GM12878 (cell line): ENCODE measurements around the gene TMEM132D. TPM values are rescaled to one million over a fixed set of nuclear protein-coding genes. Genes with fewer than 3 reads are reported as not detected.

Experiments
- ATAC-seq: fragments of 200-7000 bp; cut with Tn5 transposase; 3 replicates; pipeline ENCODE4 v1.9.1; 2020; ENCODE audit warnings: mild to moderate bottlenecking, moderate library complexity
- BruUV-seq: library from RNA; stranded (reverse); fragments of 400-500 nt; replicated peaks from 2 replicates; lab custom pipeline; 2021; lab: Mats Ljungman, UMichigan
- CTCF ChIA-PET: fragments of 300-600 bp; sonication (Branson Sonifier 250); formaldehyde crosslinking; extraction: SDS; loops from one replicate; lab custom pipeline; 2021; ENCODE audit warnings: inconsistent platforms; lab: Yijun Ruan, JAX
- POLR2A ChIA-PET: fragments of 350-600 bp; formaldehyde crosslinking; extraction: SDS; loops from one replicate; lab custom pipeline; 2021; ENCODE audit warnings: inconsistent platforms; lab: Charles Lee
- RAD21 ChIA-PET: fragments of 300-600 bp; sonication (Branson Sonifier 250); formaldehyde crosslinking; loops from one replicate; lab custom pipeline; 2023; ENCODE audit warnings: antibody characterized with exemption; ENCODE audit not compliant: unreplicated experiment; lab: Charles Lee
- SMC1A ChIA-PET: fragments of 300-600 bp; sonication (Branson Sonifier 250); formaldehyde crosslinking; loops from one replicate; lab custom pipeline; 2023; ENCODE audit not compliant: unreplicated experiment, uncharacterized antibody; lab: Charles Lee
- DNase-seq: peaks from one replicate; pipeline ENCODE4 v3.0.0-alpha.2; 2011; ENCODE audit warnings: low read depth, low spot score
- FAIRE-seq: peaks from 3 replicates; lab custom pipeline; 2011; peaks lifted over from hg19 to GRCh38; lab: Jason Lieb, UNC
- H2AFZ ChIP-seq: 2 replicates; pipeline ENCODE4 v1.6.0; 2011; ENCODE audit warnings: low read depth, low read length, control low read depth; ENCODE audit not compliant: control insufficient read depth
- H3K27ac ChIP-seq: 2 replicates; pipeline ENCODE4 v1.5.1; 2011; ENCODE audit warnings: control low read depth; ENCODE audit not compliant: control insufficient read depth, insufficient read depth
- H3K27me3 ChIP-seq, 2 experiments: replicated peaks in 1 of 2; 2 replicates each; pipeline versions ENCODE4 v1.6.0 to v1.6.1; 2011; ENCODE audit warnings: low read length in 1 of 2; ENCODE audit not compliant: control insufficient read depth in 2 of 2, insufficient read depth in 2 of 2
- H3K36me3 ChIP-seq, 2 experiments: 2 replicates each; pipeline ENCODE4 v1.5.1; 2011; ENCODE audit warnings: low read length in 1 of 2; ENCODE audit not compliant: control insufficient read depth in 2 of 2, insufficient read depth in 2 of 2
- H3K4me1 ChIP-seq: 2 replicates; pipeline ENCODE4 v1.6.1; 2011; ENCODE audit warnings: mild to moderate bottlenecking, low read length, moderate library complexity, mixed read lengths; ENCODE audit not compliant: control insufficient read depth, insufficient read depth
- H3K4me2 ChIP-seq: 2 replicates; pipeline ENCODE4 v1.6.0; 2011; ENCODE audit warnings: control low read depth; ENCODE audit not compliant: control insufficient read depth, insufficient read depth
- H3K4me3 ChIP-seq: fragments of 200-600 bp; sonication (generic); 2 replicates; pipeline ENCODE4 v1.5.1; 2016
- H3K79me2 ChIP-seq: 2 replicates; pipeline ENCODE4 v1.6.0; 2011; ENCODE audit warnings: low read length; ENCODE audit not compliant: control insufficient read depth, insufficient read depth
- H3K9ac ChIP-seq: 2 replicates; pipeline ENCODE4 v1.8.0; 2011; ENCODE audit warnings: low read length, control low read depth, mixed read lengths; ENCODE audit not compliant: control insufficient read depth, insufficient read depth
- H3K9me3 ChIP-seq: replicated peaks from 3 replicates; pipeline ENCODE4 v1.5.1; 2011; ENCODE audit warnings: mild to moderate bottlenecking, low read length; ENCODE audit not compliant: control insufficient read depth, insufficient read depth
- H4K20me1 ChIP-seq: 2 replicates; pipeline ENCODE4 v1.6.0; 2011; ENCODE audit not compliant: control insufficient read depth, insufficient read depth
- SIN3A ChIP-seq: IDR thresholded peaks from 2 replicates; pipeline ENCODE4 v1.6.1; 2012; ENCODE audit warnings: low read depth, low read length, improper control_type of control experiment
- ZBTB4 ChIP-seq: fragments of 450-650 bp; formaldehyde crosslinking; IDR thresholded peaks from 2 replicates; pipeline ENCODE4 v1.4.0; 2022; ENCODE audit warnings: mild to moderate bottlenecking, moderate library complexity
- ZNF622 ChIP-seq: fragments of 450-650 bp; IDR thresholded peaks from 2 replicates; pipeline ENCODE4 v1.6.1; 2017; ENCODE audit warnings: mild to moderate bottlenecking, inconsistent platforms
- WGBS: methylation state at CpG from one replicate; pipeline ENCODE4 v1.1.6; 2016; ENCODE audit warnings: low lambda C conversion rate; ENCODE audit not compliant: insufficient replicate concordance, insufficient coverage; ENCODE audit errors: missing lambda C conversion rate; 5-methylcytosine and 5-hydroxymethylcytosine counted together
- in situ Hi-C: fragments of 300-500 bp; cut with MboI; formaldehyde crosslinking; loops from 9 replicates; pipeline ENCODE4 v1.14.3; 2018; ENCODE audit warnings: mixed read lengths
- intact Hi-C: fragments of 100-400 bp; cut with micrococcal nuclease; formaldehyde crosslinking; loops from one replicate; pipeline ENCODE4 v1.14.2; 2022; ENCODE audit not compliant: unreplicated experiment
- polyA plus RNA-seq, 11 experiments: library from polyadenylated mRNA; depleted of rRNA in 4 of 11; unstranded in 6 of 11; stranded (reverse) in 5 of 11; fragments of >200 nt; fragmentation: Nextera tagmentation in 4 of 11; fragmentation: Illumina TruSeq in 1 of 11; extraction: Ambion mirVana in 4 of 11; extraction: Trizol in 1 of 11; gene quantifications; 1 replicate in 1 of 11; 2 replicates in 10 of 11; pipeline versions ENCODE4 v1.2.1 to v1.2.3, GENCODE V29; 2011 to 2016; ENCODE audit warnings: inconsistent platforms in 2 of 11, missing spikeins in 2 of 11, low read depth in 1 of 11
- total RNA-seq, 4 experiments: library from RNA; depleted of rRNA in 3 of 4; stranded (reverse); fragments of >200 nt in 3 of 4; fragmentation: Illumina TruSeq in 1 of 4; extraction: Trizol in 1 of 4; gene quantifications; 2 replicates each; pipeline versions ENCODE4 v1.2.1 to v1.2.3, GENCODE V29; 2013 to 2021

The TMEM132D gene
- total and polyA plus RNA-seq, 10 of the 15 experiments (the other 5 are each of a cell fraction or from before 2014, with no cell fraction given) = under 0.01 to 0.12 (median 0.02) TPM; not detected in 3

GRCh38 chr12:129226005-129226404 is 677.8 kb downstream of the TMEM132D start:
- Histone ChIP-seq H4K20me1 (no peaks in the 10 kb centered on the region), H3K4me3 (no peak overlapping the region), H3K9me3 (no peaks in the 10 kb centered on the region), H3K79me2 (no peaks in the 10 kb centered on the region), H3K27me3 (no peaks in the 10 kb centered on the region), H3K4me2 (no peak overlapping the region), H2AFZ (no peak overlapping the region), H3K27ac (no peak overlapping the region), H3K9ac (no peak overlapping the region), H3K4me1 (no peaks in the 10 kb centered on the region), H3K36me3 (no peaks in the 10 kb centered on the region)
- TF ChIP-seq ZNF622 (no peak), SIN3A (no peak)
- SMC1A ChIA-PET = no interaction called here
- POLR2A ChIA-PET = no interaction called here
- intact Hi-C loops (no loop called here), in situ Hi-C loops (no loop called here)
- no peak for FAIRE-seq
- no TSS peak for BruUV-seq
- CTCF ChIA-PET = no interaction called here
- 22% methylated on average over 7 of the region's 7 CpGs for WGBS
- no peak for DNase-seq
- RAD21 ChIA-PET = no interaction called here
- ATAC-seq = no peak

- in situ Hi-C loops = no loop called here
- CTCF ChIA-PET = no interaction called here
- TF ChIP-seq ZBTB4 (CRISPR knock-in tag) = no peak
- POLR2A ChIA-PET = no interaction called here
- no peak overlapping the region for H3K27ac ChIP-seq
- no peaks in the 10 kb centered on the region for H3K4me1 ChIP-seq
- H4K20me1 ChIP-seq = no peaks in the 10 kb centered on the region
- FAIRE-seq (no peak), ATAC-seq (no peak), DNase-seq (no peak)
- no peaks in the 10 kb centered on the region for H3K27me3 ChIP-seq
- no peaks in the 10 kb centered on the region; the same call in 1 of the 3 replicates for H3K9me3 ChIP-seq
- no peak overlapping the region for H2AFZ ChIP-seq
- no peaks in the 10 kb centered on the region for H3K79me2 ChIP-seq
- intact Hi-C loops = no loop called here
- no TSS peak for BruUV-seq
- H3K9ac ChIP-seq = no peak overlapping the region
- SMC1A ChIA-PET = no interaction called here
- RAD21 ChIA-PET = no interaction called here
- H3K4me3 ChIP-seq = no peak overlapping the region
- no peaks in the 10 kb centered on the region for H3K36me3 ChIP-seq
- WGBS = 43% methylated on average over 5 of the region's 5 CpGs
- H3K4me2 ChIP-seq = no peak overlapping the region
Observed at GRCh38 chr12:129215556-129215955, 688.3 kb downstream of the TMEM132D start.
